ENCODE results near the gene CAMKMT.

DNA sequence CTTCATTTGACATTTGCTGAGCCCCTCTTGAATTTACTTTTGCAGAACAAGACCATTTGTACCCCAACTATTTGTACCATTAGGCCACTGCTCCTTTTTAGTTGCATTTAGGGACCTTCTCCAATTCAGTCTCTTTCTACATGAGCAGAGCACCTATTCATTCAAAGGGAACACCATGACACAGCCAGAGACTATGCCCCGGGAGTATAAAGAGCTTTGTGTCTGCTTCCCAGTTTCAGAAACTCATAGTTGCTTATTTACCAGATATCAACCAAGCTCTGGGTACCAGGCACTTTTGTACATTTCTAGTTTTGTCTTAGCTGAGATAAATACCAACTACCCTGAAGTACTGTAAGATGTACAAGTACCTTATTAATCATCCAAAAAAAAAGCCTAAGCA lies 310.7 kb downstream of the CAMKMT start:
- TF ChIP-seq CTCF (conservative IDR thresholded peaks at IDR 0.05 in 1 of 2, IDR thresholded peaks at IDR 0.05 in 1 of 2; ENCODE audit: extremely low read depth in 1 of 2, insufficient read depth in 1 of 2, low read depth in 1 of 2, low read length in 2 of 2) (no peak), EZH2 (IDR thresholded peaks at IDR 0.05; ENCODE audit: borderline replicate concordance, low read length) (no peak)

Measured in mammary epithelial cell (primary cell).